ENCODE results near the gene FAF2. TPM values are rescaled to one million over a fixed set of nuclear protein-coding genes. Genes with fewer than 3 reads are reported as not detected.

Gene FAF2
- total and polyA plus RNA-seq, 10 of the 15 experiments (the other 5 are each of a cell fraction or from before 2014, with no cell fraction given): 19.0 to 45.1 (median 35.6) TPM

- TF ChIP-seq PKNOX1 (IDR thresholded peaks at IDR 0.05) (no peak), KAT2A (conservative IDR thresholded peaks at IDR 0.05; ENCODE audit: control insufficient read depth, low read depth, low read length) (no peak), TAF1 (IDR thresholded peaks at IDR 0.05; ENCODE audit: borderline replicate concordance, low read depth, low read length) (no peak)
Measured at GRCh38 chr5:176429972-176430371, 18.2 kb upstream of the FAF2 start (continued).

DNA sequence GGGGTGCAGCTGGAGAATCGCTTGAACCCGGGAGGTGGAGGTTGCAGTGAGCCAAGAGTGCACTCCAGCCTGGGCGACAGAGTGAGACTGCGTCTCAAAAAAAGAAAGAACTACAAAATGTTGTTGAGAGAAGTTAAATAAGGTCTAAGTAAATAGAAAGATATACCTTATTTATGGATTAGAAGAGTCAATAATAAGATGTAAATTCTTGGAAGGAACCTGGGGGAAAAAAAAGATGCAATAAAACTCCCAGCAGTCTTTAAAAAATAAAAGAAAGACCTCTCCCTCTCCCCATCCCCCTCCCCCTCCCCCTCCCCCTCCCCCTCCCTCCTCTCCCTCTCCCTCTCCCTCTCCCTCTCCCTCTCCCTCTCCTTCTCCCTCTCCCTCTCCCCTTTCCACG lies 15.5 kb upstream of the FAF2 start:
- DNase-seq (ENCODE audit: low read depth, low spot score): no peak
- in situ Hi-C loops (cut with MboI): no loop called here
- no peak for ATAC-seq
- intact Hi-C loops (cut with micrococcal nuclease; ENCODE audit: unreplicated experiment): no loop called here
- SMC1A ChIA-PET (ENCODE audit: uncharacterized antibody, unreplicated experiment): no interaction called here
- no TSS peak for BruUV-seq (replicated peaks)
- POLR2A ChIA-PET: no interaction called here
- H3K27me3 ChIP-seq (replicated peaks in 1 of 2; ENCODE audit: control insufficient read depth in 2 of 2, insufficient read depth in 2 of 2, low read length in 1 of 2): no peaks in the 10 kb centered on the region
- CTCF ChIA-PET: interaction anchor here (4.6 kb wide), 1 partner anchor 16 kb away, joined by 15 read pairs; the partner anchor contains the start of gene CLTB
- WGBS (ENCODE audit: insufficient coverage, insufficient replicate concordance, low lambda C conversion rate, missing lambda C conversion rate): 67% methylated on average over 4 of the region's 5 CpGs
- H4K20me1 ChIP-seq (ENCODE audit: control insufficient read depth, insufficient read depth): no peaks in the 10 kb centered on the region
- no peak overlapping the region for H3K9ac ChIP-seq (ENCODE audit: control insufficient read depth, insufficient read depth, low read length)
- no peaks in the 10 kb centered on the region for H3K36me3 ChIP-seq (ENCODE audit: control insufficient read depth in 2 of 2, insufficient read depth in 2 of 2, low read length in 1 of 2)
- H3K27ac ChIP-seq (ENCODE audit: control insufficient read depth, insufficient read depth): no peak overlapping the region
- H3K9me3 ChIP-seq (replicated peaks; ENCODE audit: control insufficient read depth, insufficient read depth, low read length): no peaks in the 10 kb centered on the region
- no peak overlapping the region for H3K4me2 ChIP-seq (ENCODE audit: control insufficient read depth, insufficient read depth)
- H3K79me2 ChIP-seq (ENCODE audit: control insufficient read depth, insufficient read depth, low read length): no peaks in the 10 kb centered on the region
- RAD21 ChIA-PET (ENCODE audit: unreplicated experiment): no interaction called here
- H3K4me3 ChIP-seq: no peak overlapping the region
- no peak overlapping the region for H2AFZ ChIP-seq (ENCODE audit: control insufficient read depth, low read depth, low read length)
- H3K4me1 ChIP-seq (ENCODE audit: control insufficient read depth, insufficient read depth, low read length): peaks cover 5% of the 10 kb centered on the region
- no peak for FAIRE-seq
- TF ChIP-seq TBL1XR1 (IDR thresholded peaks at IDR 0.05; ENCODE audit: low read depth, low read length): no peak
- TF ChIP-seq GATAD2B (conservative IDR thresholded peaks at IDR 0.05; ENCODE audit: low read depth): no peak
- TF ChIP-seq ZNF217 (IDR thresholded peaks at IDR 0.05): no peak
- TF ChIP-seq, protein P1, sequence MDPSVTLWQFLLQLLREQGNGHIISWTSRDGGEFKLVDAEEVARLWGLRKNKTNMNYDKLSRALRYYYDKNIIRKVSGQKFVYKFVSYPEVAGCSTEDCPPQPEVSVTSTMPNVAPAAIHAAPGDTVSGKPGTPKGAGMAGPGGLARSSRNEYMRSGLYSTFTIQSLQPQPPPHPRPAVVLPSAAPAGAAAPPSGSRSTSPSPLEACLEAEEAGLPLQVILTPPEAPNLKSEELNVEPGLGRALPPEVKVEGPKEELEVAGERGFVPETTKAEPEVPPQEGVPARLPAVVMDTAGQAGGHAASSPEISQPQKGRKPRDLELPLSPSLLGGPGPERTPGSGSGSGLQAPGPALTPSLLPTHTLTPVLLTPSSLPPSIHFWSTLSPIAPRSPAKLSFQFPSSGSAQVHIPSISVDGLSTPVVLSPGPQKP (IDR thresholded peaks at IDR 0.05; ENCODE audit: low read depth, low read length): no peak
- TF ChIP-seq ZNF622 (IDR thresholded peaks at IDR 0.05): no peak
- TF ChIP-seq MEF2A (IDR thresholded peaks at IDR 0.05; ENCODE audit: insufficient read depth, low read depth, low read length): no peak
- TF ChIP-seq ZNF592 (IDR thresholded peaks at IDR 0.05): no peak
- no peak for TF ChIP-seq MTA3 (IDR thresholded peaks at IDR 0.05; ENCODE audit: borderline replicate concordance, low read length)
- TF ChIP-seq BMI1 (IDR thresholded peaks at IDR 0.05; ENCODE audit: borderline replicate concordance): no peak
- TF ChIP-seq CBX5 (IDR thresholded peaks at IDR 0.05; ENCODE audit: low read depth): no peak
- TF ChIP-seq, protein P2, sequence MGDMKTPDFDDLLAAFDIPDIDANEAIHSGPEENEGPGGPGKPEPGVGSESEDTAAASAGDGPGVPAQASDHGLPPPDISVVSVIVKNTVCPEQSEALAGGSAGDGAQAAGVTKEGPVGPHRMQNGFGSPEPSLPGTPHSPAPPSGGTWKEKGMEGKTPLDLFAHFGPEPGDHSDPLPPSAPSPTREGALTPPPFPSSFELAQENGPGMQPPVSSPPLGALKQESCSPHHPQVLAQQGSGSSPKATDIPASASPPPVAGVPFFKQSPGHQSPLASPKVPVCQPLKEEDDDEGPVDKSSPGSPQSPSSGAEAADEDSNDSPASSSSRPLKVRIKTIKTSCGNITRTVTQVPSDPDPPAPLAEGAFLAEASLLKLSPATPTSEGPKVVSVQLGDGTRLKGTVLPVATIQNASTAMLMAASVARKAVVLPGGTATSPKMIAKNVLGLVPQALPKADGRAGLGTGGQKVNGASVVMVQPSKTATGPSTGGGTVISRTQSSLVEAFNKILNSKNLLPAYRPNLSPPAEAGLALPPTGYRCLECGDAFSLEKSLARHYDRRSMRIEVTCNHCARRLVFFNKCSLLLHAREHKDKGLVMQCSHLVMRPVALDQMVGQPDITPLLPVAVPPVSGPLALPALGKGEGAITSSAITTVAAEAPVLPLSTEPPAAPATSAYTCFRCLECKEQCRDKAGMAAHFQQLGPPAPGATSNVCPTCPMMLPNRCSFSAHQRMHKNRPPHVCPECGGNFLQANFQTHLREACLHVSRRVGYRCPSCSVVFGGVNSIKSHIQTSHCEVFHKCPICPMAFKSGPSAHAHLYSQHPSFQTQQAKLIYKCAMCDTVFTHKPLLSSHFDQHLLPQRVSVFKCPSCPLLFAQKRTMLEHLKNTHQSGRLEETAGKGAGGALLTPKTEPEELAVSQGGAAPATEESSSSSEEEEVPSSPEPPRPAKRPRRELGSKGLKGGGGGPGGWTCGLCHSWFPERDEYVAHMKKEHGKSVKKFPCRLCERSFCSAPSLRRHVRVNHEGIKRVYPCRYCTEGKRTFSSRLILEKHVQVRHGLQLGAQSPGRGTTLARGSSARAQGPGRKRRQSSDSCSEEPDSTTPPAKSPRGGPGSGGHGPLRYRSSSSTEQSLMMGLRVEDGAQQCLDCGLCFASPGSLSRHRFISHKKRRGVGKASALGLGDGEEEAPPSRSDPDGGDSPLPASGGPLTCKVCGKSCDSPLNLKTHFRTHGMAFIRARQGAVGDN (IDR thresholded peaks at IDR 0.05): no peak

Data from GM12878 (cell line).